Stimulated activated CD8-positive, alpha-beta memory T cell treated with anti-CD3 and anti-CD28 coated beads, Interleukin-7, amount 100 ng/mL, for 24 hours (primary cell): ENCODE measurements around the gene LATS1.

Experiments
- DNase-seq: peaks from one replicate; pipeline ENCODE4 v3.0.0-alpha.2; 2020; ENCODE audit warnings: low read depth

The LATS1 gene

DNA sequence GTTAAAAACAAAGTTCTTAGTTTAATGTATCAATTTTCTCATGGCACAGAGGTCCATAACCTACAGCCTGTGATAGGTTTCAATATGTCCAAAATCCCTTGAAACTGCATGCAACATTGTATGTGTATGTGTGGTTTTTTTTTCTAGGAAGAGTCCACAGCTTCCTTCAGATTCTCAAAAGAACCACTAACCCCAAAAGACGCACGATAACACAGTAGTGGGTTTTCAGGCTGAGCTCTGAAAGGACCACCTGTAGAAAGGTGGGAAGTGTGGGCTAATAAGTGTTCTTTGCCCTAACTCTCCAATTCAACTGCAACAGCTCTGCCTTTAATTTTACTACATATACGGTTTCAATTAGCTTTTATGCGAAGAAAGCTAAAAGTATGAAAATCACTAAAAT, 57.9 kb downstream of the LATS1 start:
- no peak for DNase-seq

DNA sequence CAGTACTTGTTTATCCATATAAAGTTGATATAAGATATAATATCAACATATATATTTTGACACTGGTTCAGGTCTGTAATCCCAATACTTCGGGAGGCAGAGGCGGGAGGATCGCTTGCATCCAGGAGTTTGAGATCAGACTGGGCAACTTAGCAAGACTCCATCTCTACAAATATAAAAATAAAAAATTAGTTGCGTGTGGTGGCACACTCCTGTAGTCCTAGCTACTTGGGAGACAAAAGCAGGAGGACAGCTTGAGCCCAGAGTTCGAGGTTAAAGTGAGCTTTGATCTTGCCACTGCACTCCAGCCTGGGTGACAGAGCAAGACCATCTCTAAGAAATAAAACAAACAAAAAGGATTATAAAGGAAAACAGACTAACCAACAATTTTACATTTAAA, 60.5 kb downstream of the LATS1 start:
- DNase-seq: no peak

DNA sequence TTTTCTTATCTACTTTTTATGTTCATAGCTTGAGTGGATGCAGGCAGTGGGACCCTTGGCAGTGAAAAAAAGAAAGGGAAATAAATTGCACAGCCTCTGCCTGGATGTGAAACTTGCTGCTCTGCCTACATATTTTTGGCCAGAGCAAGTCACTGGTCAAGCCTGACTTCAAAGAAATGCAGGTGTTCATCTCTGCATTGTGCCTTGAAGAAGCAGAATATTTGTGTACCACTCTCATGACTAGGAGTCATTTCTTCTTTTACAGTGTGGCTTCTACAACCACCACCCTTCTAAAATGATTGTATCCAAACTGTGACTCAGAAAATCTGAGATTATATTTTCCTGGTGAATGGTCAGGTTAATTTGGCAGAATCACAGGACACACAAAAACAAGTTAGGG, 66.8 kb downstream of the LATS1 start:
- DNase-seq: no peak

DNA sequence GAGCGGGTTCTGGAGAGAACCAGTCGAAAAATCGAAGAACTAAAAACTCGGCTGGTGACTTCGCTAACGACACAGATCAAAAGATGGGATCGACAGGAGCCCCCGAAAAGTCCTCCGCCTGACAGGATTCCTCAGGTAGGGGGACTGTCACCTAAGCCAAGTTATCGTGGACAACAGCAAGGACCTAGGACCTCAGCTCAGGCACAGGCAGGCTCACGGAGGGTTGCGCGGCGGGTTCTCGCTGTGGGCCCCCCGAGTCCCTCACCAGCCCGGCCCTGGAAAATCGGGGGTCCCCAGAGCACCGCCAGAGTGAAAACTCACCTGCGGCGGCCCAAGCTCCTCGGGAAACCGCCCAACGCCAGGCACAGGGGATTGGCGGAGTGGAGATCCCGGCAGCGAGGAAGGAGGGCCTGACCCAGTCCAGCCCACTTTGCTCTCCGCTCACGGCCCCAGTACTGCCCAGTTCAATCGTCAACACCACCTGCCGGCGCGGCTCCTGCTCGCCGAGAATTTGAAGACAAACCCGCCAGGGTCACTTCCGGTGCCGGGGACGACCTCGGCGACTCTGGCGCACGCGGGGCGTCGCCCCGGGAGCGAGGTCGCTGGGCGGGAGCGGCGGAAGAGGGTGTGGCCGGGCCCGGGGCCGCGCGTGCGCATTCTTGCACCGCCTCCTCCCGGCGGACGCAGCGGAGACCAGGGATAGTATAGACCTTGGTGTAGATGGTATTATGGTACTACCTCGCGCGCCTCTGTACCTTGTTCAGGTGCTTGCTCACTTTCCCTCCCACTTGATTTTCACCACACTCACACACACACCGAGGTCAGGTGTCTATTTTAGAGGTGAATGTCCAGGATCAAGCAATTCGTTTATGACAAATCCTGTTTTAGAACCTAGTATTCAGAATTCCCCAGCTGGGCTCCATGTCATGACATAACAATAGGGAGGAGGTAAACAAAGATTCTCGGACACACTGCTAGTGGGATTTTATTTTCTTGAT, 69.5 kb downstream of the LATS1 start, which contains the start of gene KATNA1:
KATNA1 (minus strand) TSS at position 567 of the 998 bp plus-strand sequence. CDS start 10,167 bp downstream, outside the sequence.
- DNase-seq: peak; percentile 71

DNA sequence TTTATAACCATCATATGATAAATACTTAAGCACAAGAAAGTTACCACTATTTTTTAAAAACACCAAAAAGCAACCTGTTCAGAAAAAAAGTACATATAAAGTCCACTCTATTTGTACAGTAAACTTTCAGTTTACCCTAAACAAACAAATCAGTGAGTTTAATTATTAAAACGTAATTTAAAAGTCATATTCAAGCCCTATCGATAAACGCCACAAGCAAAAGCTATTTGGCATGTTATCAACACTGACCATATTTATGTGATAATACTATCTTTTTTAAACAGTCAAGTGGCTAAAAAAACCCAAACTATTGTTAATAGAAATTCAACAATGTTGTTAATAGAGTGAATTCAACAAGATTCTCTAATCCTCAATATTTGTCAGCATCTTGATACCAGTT, 71.3 kb downstream of the LATS1 start:
- DNase-seq: no peak

DNA sequence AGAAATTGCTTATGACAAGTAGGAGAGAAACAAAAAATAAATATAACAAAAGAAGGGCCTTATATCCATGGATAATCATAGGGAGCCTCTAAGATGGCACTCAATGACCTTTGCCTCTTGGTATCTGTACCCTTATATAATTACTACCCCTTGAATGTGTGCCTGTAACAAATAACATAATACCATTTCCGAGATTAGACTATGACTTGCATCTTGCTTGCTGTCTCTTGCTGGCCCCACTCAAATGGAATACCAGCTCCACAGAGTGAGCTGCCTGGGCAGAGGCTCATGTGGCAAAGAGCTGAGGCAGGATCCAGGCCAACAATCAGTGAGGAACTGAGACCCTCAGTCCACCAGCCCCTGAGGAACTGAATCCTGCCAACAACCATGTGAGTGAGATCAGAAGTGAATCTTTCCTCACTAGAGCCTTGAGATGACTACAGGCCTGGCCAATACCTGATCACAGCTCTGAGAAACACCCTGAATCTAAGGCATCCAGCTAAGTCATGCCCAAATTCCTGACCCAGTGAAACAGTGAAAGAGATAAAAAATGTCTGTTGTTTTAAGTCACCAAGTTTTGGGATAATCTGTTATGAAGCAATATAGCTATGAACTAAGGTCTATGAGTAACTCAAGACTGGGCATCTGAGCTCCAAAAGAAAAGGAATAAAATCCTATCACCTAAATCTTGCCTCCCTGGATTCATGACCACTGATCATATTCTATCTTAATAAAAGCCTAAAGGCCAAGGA, 74.9 kb downstream of the LATS1 start:
- no peak for DNase-seq

DNA sequence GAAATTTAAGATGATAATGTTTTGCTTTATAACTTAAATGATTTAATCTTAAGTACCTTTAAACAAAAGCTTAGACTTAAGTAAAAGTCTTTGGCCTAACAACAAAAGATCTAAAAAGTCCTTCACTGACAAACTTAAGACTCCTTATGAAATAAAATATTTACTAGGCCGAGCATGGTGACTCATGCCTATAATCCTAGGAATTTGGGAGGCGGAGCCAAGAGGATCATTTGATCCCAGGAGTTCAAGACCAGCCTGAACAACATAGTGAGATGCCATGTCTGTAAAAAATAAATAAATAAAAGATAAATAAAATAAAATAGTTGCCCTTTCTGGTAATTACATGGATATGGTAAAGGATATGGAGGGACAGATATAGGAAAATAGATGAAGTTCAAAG, 81.8 kb downstream of the LATS1 start:
- DNase-seq: no peak

DNA sequence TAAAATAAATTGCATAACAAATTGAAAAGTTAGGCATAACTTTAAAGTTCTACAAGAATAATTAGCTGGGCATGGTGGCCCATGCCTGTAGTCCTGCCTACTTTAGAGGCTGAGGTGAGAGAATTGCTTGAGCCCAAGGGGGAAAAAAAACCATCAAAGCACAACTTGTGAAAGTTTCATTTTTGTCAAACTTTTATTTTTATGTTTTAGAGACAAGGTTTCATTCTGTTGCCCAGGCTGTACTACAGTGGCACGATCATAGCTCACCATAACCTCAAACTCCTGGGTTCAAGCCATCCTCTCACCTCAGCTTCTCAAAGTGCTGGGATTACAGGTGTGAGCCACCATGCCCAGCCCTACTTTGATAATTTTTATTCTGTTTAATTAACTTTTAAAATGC, 83.6 kb downstream of the LATS1 start:
- DNase-seq: no peak

DNA sequence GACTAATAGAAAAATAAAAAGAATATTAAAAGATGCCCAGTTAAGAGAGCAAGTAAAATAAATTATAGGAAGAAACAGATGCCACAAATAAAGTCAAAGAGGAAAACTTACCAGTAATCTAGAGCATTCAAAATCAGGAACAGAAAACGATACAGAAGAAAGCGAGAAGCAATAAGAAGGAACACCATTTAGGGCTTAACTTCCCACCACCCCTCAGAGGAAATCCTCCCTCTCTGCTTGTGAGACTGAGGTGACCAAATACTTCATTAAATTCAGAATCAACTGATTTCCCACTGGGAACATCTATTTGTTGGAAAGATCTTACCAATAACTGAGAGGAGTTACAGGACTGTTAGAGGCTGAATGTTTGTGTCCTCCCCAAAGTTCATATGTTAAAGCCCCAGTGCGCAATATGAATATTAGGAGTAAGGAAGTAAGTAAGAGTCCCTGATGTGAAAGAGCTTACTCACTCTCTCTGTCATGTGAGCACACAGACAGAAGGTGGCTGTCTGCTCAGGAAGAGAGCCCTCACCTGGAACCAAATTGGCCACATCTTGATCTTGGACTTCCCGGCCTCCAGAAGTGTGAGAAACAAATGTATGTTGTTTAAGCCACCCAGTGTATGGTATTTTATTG, 88.9 kb downstream of the LATS1 start:
- no peak for DNase-seq

DNA sequence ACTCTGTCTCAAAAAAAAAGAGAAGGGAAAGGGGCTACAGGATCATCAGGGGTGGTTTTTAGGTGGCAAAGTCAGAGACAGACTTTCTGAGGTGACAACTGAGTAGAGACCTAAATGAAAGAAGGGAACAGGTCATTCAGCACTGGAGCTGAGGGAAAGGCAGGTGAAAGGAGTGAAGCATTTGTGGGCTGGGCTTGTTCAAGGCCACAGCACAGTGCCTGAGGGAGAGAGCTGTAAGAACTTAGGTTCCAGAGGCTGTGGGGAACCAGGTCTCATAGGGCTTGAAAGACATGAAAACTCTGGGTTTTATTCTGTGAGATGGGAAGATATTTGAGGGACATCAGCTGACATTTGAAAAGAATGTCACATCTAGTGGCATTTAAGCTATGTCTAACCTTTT, 90.2 kb downstream of the LATS1 start:
- no peak for DNase-seq

DNA sequence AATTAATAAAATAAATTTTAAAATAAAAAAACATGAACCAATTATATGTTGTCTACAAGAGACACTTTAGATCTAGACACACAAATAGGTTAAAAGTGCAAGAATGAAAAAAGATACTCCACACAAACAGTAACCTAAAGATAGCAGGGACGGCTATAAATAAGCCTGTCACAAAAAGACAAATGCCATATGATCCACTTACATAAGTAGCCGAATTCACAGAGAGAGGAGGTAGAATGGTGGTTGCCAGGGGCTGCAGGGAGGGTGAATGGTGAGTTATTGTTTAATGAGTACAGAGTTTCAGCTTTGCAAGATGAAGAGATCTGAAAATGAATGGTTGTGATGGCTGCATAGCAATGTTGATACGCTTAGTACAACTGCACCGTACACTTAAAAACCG, 102.1 kb downstream of the LATS1 start:
- no peak for DNase-seq

DNA sequence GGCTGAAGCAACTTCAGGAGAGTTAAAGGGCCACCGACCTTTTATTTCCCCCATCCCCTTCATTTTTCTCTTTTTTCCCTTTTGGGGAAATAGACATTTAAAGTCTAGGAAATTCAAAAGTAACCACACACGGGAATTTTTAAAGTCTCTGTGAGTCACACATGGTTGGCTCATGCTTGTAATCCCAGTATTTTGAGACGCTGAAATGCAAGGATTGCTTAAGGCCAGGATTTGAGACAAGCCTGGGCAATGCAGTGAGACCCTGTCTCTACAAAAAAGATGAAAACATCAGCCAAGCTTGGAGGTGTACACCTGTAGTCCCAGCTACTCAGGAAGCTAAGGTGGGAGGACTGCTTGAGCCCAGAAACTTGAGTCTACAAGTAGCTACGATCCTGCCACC, 103.6 kb downstream of the LATS1 start:
- no peak for DNase-seq

DNA sequence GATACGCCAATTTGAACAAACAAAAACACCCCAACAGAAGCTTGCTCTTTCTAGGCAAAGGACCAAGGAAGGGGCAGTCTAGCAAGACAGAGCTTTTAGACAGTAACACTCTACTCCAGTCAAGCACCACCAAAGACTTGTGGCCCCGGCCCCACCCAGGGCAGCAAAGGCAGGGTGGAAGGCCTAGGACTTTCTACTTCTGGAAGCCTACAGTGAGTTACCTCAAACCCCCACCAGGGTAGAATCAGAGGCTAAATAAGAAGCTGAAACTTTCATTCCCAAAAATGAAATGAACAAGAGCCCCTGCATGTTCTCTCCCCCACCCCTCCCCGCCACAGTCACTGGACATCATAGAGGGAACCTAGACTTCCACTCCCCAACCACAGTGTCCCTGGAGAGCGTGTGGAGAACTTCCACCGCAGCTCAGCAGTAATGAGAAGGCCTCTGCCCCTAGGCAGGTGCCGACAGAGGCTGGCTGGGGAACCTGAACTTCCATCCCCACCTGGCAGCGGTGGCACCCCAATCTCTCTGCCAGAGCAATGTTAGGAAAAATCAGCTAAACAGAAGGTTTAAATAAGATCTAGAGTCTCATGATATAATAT, 109.4 kb downstream of the LATS1 start:
- no peak for DNase-seq
